Activated CD4-positive, alpha-beta T cell treated with anti-CD3 and anti-CD28 coated beads, Interleukin-2, amount 50 U/mL, for 1 hour (primary cell): ENCODE results near the gene TBC1D1.
A peak's percentile ranks its signal among the peaks of the same experiment; 100 is the strongest.

Source experiments
- DNase-seq: peaks from one replicate; pipeline ENCODE4 v3.0.0-alpha.2; 2020

TBC1D1 gene

GRCh38 chr4:37890801-37891259 lies at the start of gene TBC1D1:
TSS of gene TBC1D1 (plus strand) at chr4:37891084. CDS start at chr4:37902096, 11,012 bp downstream.
- DNase-seq: no peak

- DNase-seq: no peak
Measured at GRCh38 chr4:37844204-37844603, 46.7 kb upstream of the TBC1D1 start.

- no peak for DNase-seq
Measured at GRCh38 chr4:37845201-37845600, 45.7 kb upstream of the TBC1D1 start.

GRCh38 chr4:37847311-37847884 lies 43.5 kb upstream of the TBC1D1 start:
- no peak for DNase-seq

GRCh38 chr4:37852376-37852775 lies 38.5 kb upstream of the TBC1D1 start:
- DNase-seq: no peak

GRCh38 chr4:37858112-37858511 lies 32.8 kb upstream of the TBC1D1 start:
- no peak for DNase-seq

- no peak for DNase-seq
Measured at GRCh38 chr4:37858872-37859271, 32.0 kb upstream of the TBC1D1 start.

GRCh38 chr4:37860266-37860665 lies 30.6 kb upstream of the TBC1D1 start:
- no peak for DNase-seq

- DNase-seq: no peak
Measured at GRCh38 chr4:37862961-37863360, 27.9 kb upstream of the TBC1D1 start.

- DNase-seq: no peak
Measured at GRCh38 chr4:37864786-37865185, 26.1 kb upstream of the TBC1D1 start.

GRCh38 chr4:37865450-37865849 lies 25.4 kb upstream of the TBC1D1 start:
- no peak for DNase-seq

GRCh38 chr4:37867102-37867501 lies 23.8 kb upstream of the TBC1D1 start:
- no peak for DNase-seq

- no peak for DNase-seq
Measured at GRCh38 chr4:37868238-37868637, 22.6 kb upstream of the TBC1D1 start.

- no peak for DNase-seq
Measured at GRCh38 chr4:37872310-37872988, 18.4 kb upstream of the TBC1D1 start.

GRCh38 chr4:37873386-37873785 lies 17.5 kb upstream of the TBC1D1 start:
- no peak for DNase-seq

- DNase-seq: no peak
Measured at GRCh38 chr4:37876156-37876555, 14.7 kb upstream of the TBC1D1 start.

- DNase-seq: no peak
Measured at GRCh38 chr4:37879365-37879764, 11.5 kb upstream of the TBC1D1 start.

- DNase-seq: no peak
Measured at GRCh38 chr4:37881811-37882210, 9.1 kb upstream of the TBC1D1 start.

- DNase-seq: no peak
Measured at GRCh38 chr4:37882665-37883296, 8.1 kb upstream of the TBC1D1 start.

GRCh38 chr4:37884855-37885487 lies 5.9 kb upstream of the TBC1D1 start:
- DNase-seq: no peak

- DNase-seq: no peak
Measured at GRCh38 chr4:37885496-37885895, 5.4 kb upstream of the TBC1D1 start.

- peak; percentile 18 for DNase-seq
Measured at GRCh38 chr4:37889849-37890800, 759 bp upstream of the TBC1D1 start.
